DND-41 (cell line): ENCODE results near the gene ACAA1.

Source experiments
- EZH2 ChIP-seq: IDR thresholded peaks from 3 replicates; pipeline ENCODE4 v1.6.1; 2012; ENCODE audit warnings: borderline replicate concordance, low read depth, mild to moderate bottlenecking, moderate library complexity, low read length, inconsistent platforms; ENCODE audit not compliant: severe bottlenecking
- TF ChIP-seq, protein P1 (sequence below): IDR thresholded peaks from 2 replicates; pipeline ENCODE4 v1.5.1; 2012; ENCODE audit warnings: borderline replicate concordance, low read length, moderate library complexity, mild to moderate bottlenecking; ENCODE audit not compliant: poor library complexity, severe bottlenecking; ENCODE audit errors: extremely low read depth

DNA sequence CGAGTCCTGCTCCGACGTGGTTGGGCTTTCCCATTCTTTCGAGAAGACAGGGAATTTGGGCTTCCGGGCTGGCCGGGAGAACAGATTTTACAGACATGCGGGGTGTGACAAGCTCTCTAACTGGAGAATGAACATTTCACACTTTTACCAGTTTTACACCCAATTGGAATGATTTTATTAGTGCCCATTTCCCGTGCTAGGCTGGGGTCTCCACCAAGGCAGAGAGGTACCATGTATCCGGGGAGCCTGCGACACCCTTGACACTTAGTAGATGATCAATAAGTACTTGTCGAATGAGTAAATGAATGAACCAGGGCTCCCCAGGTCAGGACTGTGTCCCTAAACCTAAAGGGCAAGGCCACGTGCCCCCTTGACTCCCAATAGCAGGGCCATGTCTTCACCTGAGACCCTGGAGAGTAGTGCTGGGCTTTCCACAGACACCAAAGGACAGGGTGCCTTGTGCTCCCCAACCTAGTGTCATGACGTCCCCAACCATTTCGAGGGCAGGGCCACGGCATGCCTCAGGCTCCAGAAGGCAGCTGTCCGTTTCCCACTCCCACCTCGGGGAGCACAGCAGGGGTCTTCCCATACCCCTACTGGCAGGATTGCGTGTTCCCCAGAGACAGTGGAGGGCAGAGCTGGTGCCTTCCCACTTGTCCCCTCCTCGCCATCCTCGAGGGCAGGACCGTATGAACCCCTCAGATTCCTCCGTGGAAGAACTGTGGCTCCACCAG, 855 bp upstream of the ACAA1 start:
- TF ChIP-seq, protein P1, sequence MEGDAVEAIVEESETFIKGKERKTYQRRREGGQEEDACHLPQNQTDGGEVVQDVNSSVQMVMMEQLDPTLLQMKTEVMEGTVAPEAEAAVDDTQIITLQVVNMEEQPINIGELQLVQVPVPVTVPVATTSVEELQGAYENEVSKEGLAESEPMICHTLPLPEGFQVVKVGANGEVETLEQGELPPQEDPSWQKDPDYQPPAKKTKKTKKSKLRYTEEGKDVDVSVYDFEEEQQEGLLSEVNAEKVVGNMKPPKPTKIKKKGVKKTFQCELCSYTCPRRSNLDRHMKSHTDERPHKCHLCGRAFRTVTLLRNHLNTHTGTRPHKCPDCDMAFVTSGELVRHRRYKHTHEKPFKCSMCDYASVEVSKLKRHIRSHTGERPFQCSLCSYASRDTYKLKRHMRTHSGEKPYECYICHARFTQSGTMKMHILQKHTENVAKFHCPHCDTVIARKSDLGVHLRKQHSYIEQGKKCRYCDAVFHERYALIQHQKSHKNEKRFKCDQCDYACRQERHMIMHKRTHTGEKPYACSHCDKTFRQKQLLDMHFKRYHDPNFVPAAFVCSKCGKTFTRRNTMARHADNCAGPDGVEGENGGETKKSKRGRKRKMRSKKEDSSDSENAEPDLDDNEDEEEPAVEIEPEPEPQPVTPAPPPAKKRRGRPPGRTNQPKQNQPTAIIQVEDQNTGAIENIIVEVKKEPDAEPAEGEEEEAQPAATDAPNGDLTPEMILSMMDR = no peak
- no peak for TF ChIP-seq EZH2
